Endodermal cell (in vitro differentiated cells): ENCODE results near the gene SLIT1. TPM values are rescaled to one million over a fixed set of nuclear protein-coding genes. Genes with fewer than 3 reads are reported as not detected.

Experiments used
- DNase-seq: peaks from one replicate; pipeline ENCODE4 v3.0.0-alpha.2; 2017
- H3K27ac ChIP-seq: 2 replicates; pipeline ENCODE4 v1.5.1; 2013; ENCODE audit warnings: mild to moderate bottlenecking, low read depth, low read length, moderate library complexity
- H3K27me3 ChIP-seq: 2 replicates; pipeline ENCODE4 v1.6.1; 2013; ENCODE audit warnings: mild to moderate bottlenecking, low read length, moderate library complexity; ENCODE audit not compliant: insufficient read depth, control insufficient read depth, poor library complexity, severe bottlenecking
- H3K36me3 ChIP-seq: 2 replicates; pipeline ENCODE4 v1.7.0; 2013; ENCODE audit warnings: mild to moderate bottlenecking, low read length, moderate library complexity; ENCODE audit not compliant: control insufficient read depth, insufficient read depth
- H3K4me1 ChIP-seq: one replicate; pipeline ENCODE4 v1.7.0; 2013; ENCODE audit warnings: low read length; ENCODE audit not compliant: control insufficient read depth, insufficient read depth
- H3K4me3 ChIP-seq: 2 replicates; pipeline ENCODE4 v1.5.1; 2013; ENCODE audit warnings: mild to moderate bottlenecking, low read length, moderate library complexity
- H3K9ac ChIP-seq: 2 replicates; pipeline ENCODE4 v1.6.1; 2013; ENCODE audit warnings: mild to moderate bottlenecking, low read length, moderate library complexity; ENCODE audit not compliant: poor library complexity, severe bottlenecking; ENCODE audit errors: extremely low read depth
- H3K9me3 ChIP-seq: 2 replicates; pipeline ENCODE4 v1.6.1; 2013; ENCODE audit warnings: mild to moderate bottlenecking, low read length, moderate library complexity; ENCODE audit not compliant: control insufficient read depth
- H3K27ac Mint-ChIP-seq: 2 replicates; pipeline ENCODE4 v1.8.0; 2020; ENCODE audit warnings: mixed read lengths
- H3K27me3 Mint-ChIP-seq: 2 replicates; pipeline ENCODE4 v1.8.0; 2021; ENCODE audit warnings: mild to moderate bottlenecking, mixed read lengths; ENCODE audit not compliant: insufficient read depth
- H3K36me3 Mint-ChIP-seq: 2 replicates; pipeline ENCODE4 v1.8.0; 2020; ENCODE audit warnings: low read depth, mixed read lengths
- H3K4me1 Mint-ChIP-seq: 2 replicates; pipeline ENCODE4 v1.8.0; 2020; ENCODE audit warnings: mixed read lengths
- H3K4me3 Mint-ChIP-seq: 2 replicates; pipeline ENCODE4 v1.8.0; 2020; ENCODE audit warnings: mild to moderate bottlenecking, moderate library complexity, mixed read lengths
- H3K9me3 Mint-ChIP-seq: 2 replicates; pipeline ENCODE4 v1.8.0; 2020; ENCODE audit warnings: mild to moderate bottlenecking, mixed read lengths
- CTCF ChIP-seq: fragments of 200-600 bp; sonication (generic); conservative IDR thresholded peaks from 2 replicates; pipeline ENCODE4 v1.5.0; 2021; ENCODE audit warnings: antibody characterized with exemption, mild to moderate bottlenecking
- WGBS, 2 experiments: methylation state at CpG; one replicate each; pipeline versions ENCODE4 v1.1.5 to v1.1.7; 2013; ENCODE audit warnings: missing lambda C conversion rate in 2 of 2, mixed read lengths in 1 of 2; ENCODE audit not compliant: insufficient coverage in 1 of 2, insufficient read length in 1 of 2; 5-methylcytosine and 5-hydroxymethylcytosine counted together
- total RNA-seq, 2 donors: library from RNA; stranded (reverse); fragmentation: NEBNext Ultra II Directional in 1 of 2; extraction: Animal tissue kit (Norgen Biotek cat#: 25700) in 1 of 2; gene quantifications; 2 replicates in 1 of 2; 3 replicates in 1 of 2; pipeline ENCODE4 v1.2.1, GENCODE V29; 2021

Gene SLIT1
- total RNA-seq, 2 donors from 2014 or later = 0.97 to 2.4 TPM

DNA sequence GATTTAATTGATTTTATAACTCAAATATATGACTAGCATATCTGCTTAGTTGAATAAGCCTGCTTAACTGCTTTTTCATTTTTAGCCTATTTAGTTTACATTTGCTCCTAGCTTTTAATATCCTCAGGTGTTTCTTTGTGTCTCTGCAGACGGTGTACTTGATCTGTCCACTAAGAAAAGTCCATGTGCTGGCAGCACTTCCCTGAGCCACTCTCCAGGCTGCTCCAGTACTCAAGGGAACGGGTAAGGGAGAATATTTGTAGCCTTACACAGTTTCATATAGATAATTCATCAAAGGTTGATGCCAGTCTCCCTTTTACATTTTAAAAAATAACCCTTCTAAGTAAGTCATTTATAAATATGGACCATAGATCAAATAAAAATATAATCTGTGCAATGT, 233.8 kb downstream of the SLIT1 start:
- 98 to 100% methylated on average over 1 to 2 of the region's 2 CpGs for WGBS, 2 experiments
- H3K36me3 ChIP-seq = peaks cover 53% of the 10 kb centered on the region
- no peak overlapping the region for H3K4me3 Mint-ChIP-seq
- peaks cover 5% of the 10 kb centered on the region for H3K4me1 Mint-ChIP-seq
- no peak for TF ChIP-seq CTCF
- no peak for DNase-seq
- H3K36me3 Mint-ChIP-seq = peaks cover 35% of the 10 kb centered on the region
- no peak overlapping the region for H3K9ac ChIP-seq
- H3K4me3 ChIP-seq = no peak overlapping the region
- no peaks in the 10 kb centered on the region for H3K27me3 ChIP-seq
- no peak overlapping the region for H3K27ac ChIP-seq
- no peaks in the 10 kb centered on the region for H3K27me3 Mint-ChIP-seq
- H3K27ac Mint-ChIP-seq = no peak overlapping the region
- H3K4me1 ChIP-seq = no peaks in the 10 kb centered on the region
- H3K9me3 Mint-ChIP-seq = no peaks in the 10 kb centered on the region
- no peaks in the 10 kb centered on the region for H3K9me3 ChIP-seq

GRCh38 chr10:96949039-96949683, 236.6 kb downstream of the SLIT1 start:
- Histone ChIP-seq H3K27ac (no peak overlapping the region), H3K27me3 (no peaks in the 10 kb centered on the region), H3K4me3 (no peak overlapping the region), H3K9me3 (no peaks in the 10 kb centered on the region), H3K9ac (no peak overlapping the region), H3K36me3 (peaks cover 38% of the 10 kb centered on the region), H3K4me1 (no peaks in the 10 kb centered on the region)
- H3K36me3 Mint-ChIP-seq = peaks cover 21% of the 10 kb centered on the region
- no peaks in the 10 kb centered on the region for H3K27me3 Mint-ChIP-seq
- TF ChIP-seq CTCF = no peak
- H3K4me3 Mint-ChIP-seq = no peak overlapping the region
- H3K4me1 Mint-ChIP-seq = no peaks in the 10 kb centered on the region
- no peaks in the 10 kb centered on the region for H3K9me3 Mint-ChIP-seq
- 93 to 96% methylated on average over 2 to 5 of the region's 5 CpGs for WGBS, 2 experiments
- H3K27ac Mint-ChIP-seq = no peak overlapping the region
- no peak for DNase-seq

Other genes starting within 250 kb of the SLIT1 start
- 10 to 100 TPM; 26.8 to 47.6 TPM for gene ARHGAP19, start 106.7 kb upstream of the SLIT1 start, total RNA-seq
- gene FRAT1, start 133.3 kb upstream of the SLIT1 start, total RNA-seq = 1 to 10 TPM; 6.5 to 7.3 TPM
- gene FRAT2, start 148.8 kb upstream of the SLIT1 start, total RNA-seq = 10 to 100 TPM; 31.0 to 35.2 TPM
- 10 to 100 TPM; 33.0 to 34.7 TPM for gene RRP12, start 215.4 kb upstream of the SLIT1 start, total RNA-seq
- gene PGAM1, start 240.2 kb upstream of the SLIT1 start, total RNA-seq = 100 to 1,000 TPM; 490 to 499 TPM